ENCODE data around the gene SIK2.

- TF ChIP-seq EZH2 (IDR thresholded peaks at IDR 0.05) = no peak
- TF ChIP-seq CBX3 (IDR thresholded peaks at IDR 0.05; ENCODE audit: low read depth) = no peak
- no peak for TF ChIP-seq POLR2A (IDR thresholded peaks at IDR 0.05; ENCODE audit: borderline replicate concordance, extremely low read depth, insufficient read depth, insufficient read length)
- TF ChIP-seq, protein P1, sequence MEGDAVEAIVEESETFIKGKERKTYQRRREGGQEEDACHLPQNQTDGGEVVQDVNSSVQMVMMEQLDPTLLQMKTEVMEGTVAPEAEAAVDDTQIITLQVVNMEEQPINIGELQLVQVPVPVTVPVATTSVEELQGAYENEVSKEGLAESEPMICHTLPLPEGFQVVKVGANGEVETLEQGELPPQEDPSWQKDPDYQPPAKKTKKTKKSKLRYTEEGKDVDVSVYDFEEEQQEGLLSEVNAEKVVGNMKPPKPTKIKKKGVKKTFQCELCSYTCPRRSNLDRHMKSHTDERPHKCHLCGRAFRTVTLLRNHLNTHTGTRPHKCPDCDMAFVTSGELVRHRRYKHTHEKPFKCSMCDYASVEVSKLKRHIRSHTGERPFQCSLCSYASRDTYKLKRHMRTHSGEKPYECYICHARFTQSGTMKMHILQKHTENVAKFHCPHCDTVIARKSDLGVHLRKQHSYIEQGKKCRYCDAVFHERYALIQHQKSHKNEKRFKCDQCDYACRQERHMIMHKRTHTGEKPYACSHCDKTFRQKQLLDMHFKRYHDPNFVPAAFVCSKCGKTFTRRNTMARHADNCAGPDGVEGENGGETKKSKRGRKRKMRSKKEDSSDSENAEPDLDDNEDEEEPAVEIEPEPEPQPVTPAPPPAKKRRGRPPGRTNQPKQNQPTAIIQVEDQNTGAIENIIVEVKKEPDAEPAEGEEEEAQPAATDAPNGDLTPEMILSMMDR (IDR thresholded peaks at IDR 0.05 in 2 of 3, conservative IDR thresholded peaks at IDR 0.05 in 1 of 3; ENCODE audit: borderline replicate concordance in 1 of 3, insufficient read depth in 1 of 3, low read depth in 2 of 3, low read length in 2 of 3) = no peak
- no peak for TF ChIP-seq REST (IDR thresholded peaks at IDR 0.05; ENCODE audit: low read depth)
- no peak for TF ChIP-seq POLR2AphosphoS5 (IDR thresholded peaks at IDR 0.05; ENCODE audit: low read depth, low read length)
- TF ChIP-seq ZFX (IDR thresholded peaks at IDR 0.05) = no peak
- TF ChIP-seq, protein P2, sequence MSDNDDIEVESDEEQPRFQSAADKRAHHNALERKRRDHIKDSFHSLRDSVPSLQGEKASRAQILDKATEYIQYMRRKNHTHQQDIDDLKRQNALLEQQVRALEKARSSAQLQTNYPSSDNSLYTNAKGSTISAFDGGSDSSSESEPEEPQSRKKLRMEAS (IDR thresholded peaks at IDR 0.05) = no peak
- TF ChIP-seq, protein P3, sequence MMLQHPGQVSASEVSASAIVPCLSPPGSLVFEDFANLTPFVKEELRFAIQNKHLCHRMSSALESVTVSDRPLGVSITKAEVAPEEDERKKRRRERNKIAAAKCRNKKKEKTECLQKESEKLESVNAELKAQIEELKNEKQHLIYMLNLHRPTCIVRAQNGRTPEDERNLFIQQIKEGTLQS (IDR thresholded peaks at IDR 0.05) = no peak
These were observed 137.1 kb downstream of the SIK2 start for GRCh38 chr11:111739299-111739698.

All from HCT116 (cell line).